ENCODE results near the gene CCSER2.

- TF ChIP-seq, protein P1, sequence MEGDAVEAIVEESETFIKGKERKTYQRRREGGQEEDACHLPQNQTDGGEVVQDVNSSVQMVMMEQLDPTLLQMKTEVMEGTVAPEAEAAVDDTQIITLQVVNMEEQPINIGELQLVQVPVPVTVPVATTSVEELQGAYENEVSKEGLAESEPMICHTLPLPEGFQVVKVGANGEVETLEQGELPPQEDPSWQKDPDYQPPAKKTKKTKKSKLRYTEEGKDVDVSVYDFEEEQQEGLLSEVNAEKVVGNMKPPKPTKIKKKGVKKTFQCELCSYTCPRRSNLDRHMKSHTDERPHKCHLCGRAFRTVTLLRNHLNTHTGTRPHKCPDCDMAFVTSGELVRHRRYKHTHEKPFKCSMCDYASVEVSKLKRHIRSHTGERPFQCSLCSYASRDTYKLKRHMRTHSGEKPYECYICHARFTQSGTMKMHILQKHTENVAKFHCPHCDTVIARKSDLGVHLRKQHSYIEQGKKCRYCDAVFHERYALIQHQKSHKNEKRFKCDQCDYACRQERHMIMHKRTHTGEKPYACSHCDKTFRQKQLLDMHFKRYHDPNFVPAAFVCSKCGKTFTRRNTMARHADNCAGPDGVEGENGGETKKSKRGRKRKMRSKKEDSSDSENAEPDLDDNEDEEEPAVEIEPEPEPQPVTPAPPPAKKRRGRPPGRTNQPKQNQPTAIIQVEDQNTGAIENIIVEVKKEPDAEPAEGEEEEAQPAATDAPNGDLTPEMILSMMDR (IDR thresholded peaks at IDR 0.05) = no peak
- TF ChIP-seq EP300 (IDR thresholded peaks at IDR 0.05) = no peak
Measured at GRCh38 chr10:84531396-84531795, 203.0 kb downstream of the CCSER2 start.

Measured in tibial nerve (tissue), 4 donors.